ENCODE measurements around the gene IQSEC1.

IQSEC1 gene

GRCh38 chr3:13026534-13026933 is 46.7 kb downstream of the IQSEC1 start:
- TF ChIP-seq CTCF (IDR thresholded peaks at IDR 0.05), result no peak
- H3K4me3 ChIP-seq, result no peak overlapping the region
- DNase-seq (ENCODE audit: low spot score), result no peak
- H3K27ac ChIP-seq, result no peak overlapping the region

GRCh38 chr3:13025778-13026518 is 47.3 kb downstream of the IQSEC1 start:
- Histone ChIP-seq H3K4me3 (no peak overlapping the region), H3K27ac (peak overlapping the region in 1 of 2 donors; percentile 63)
- no peak for TF ChIP-seq CTCF (IDR thresholded peaks at IDR 0.05)
- no peak for DNase-seq (ENCODE audit: low spot score)

- TF ChIP-seq CTCF (IDR thresholded peaks at IDR 0.05), result no peak
- Histone ChIP-seq H3K4me3 (no peak overlapping the region), H3K27ac (peak overlapping the region in 1 of 2 donors; percentile 63)
- no peak for DNase-seq (ENCODE audit: low spot score)
Measured at GRCh38 chr3:13025090-13025489, 48.1 kb downstream of the IQSEC1 start.

- Histone ChIP-seq H3K4me3 (no peak overlapping the region), H3K27ac (peak overlapping the region in 1 of 2 donors; percentile 63)
- no peak for TF ChIP-seq CTCF (IDR thresholded peaks at IDR 0.05)
- no peak for DNase-seq (ENCODE audit: low spot score)
Measured at GRCh38 chr3:13024765-13025065, 48.5 kb downstream of the IQSEC1 start.

- H3K27ac ChIP-seq, result peak overlapping the region; percentile 71 to 79
- no peak for TF ChIP-seq CTCF (IDR thresholded peaks at IDR 0.05)
- no peak overlapping the region for H3K4me3 ChIP-seq
- DNase-seq (ENCODE audit: low spot score), result no peak
Measured at GRCh38 chr3:13023971-13024764, 49.1 kb downstream of the IQSEC1 start.

GRCh38 chr3:13023235-13023970 is 49.8 kb downstream of the IQSEC1 start:
- Histone ChIP-seq H3K27ac (peak overlapping the region; percentile 71 to 79), H3K4me3 (no peak overlapping the region)
- DNase-seq (ENCODE audit: low spot score), result no peak
- no peak for TF ChIP-seq CTCF (IDR thresholded peaks at IDR 0.05)

All from coronary artery (tissue), 2 donors.